HT1080 (cell line): ENCODE measurements around the gene IGFL2. TPM values are rescaled to one million over a fixed set of nuclear protein-coding genes. Genes with fewer than 3 reads are reported as not detected.
A peak's percentile ranks its signal among the peaks of the same experiment; 100 is the strongest.
"Not testable (repeated sequence)": the region's sequence is repeated elsewhere in the genome, so short reads cannot be mapped to it uniquely, and the experiment has no call there.

ENCODE experiments used
- DNase-seq: peaks from one replicate; pipeline ENCODE4 v3.0.0-alpha.2; 2015; ENCODE audit warnings: low read depth
- total RNA-seq: library from RNA; depleted of rRNA; stranded (reverse); fragments of >200 nt; shearing (Covaris generic); gene quantifications from 2 replicates; pipeline ENCODE4 v1.2.3, GENCODE V29; 2014

The IGFL2 gene
- total RNA-seq, 1 experiment from 2014 or later, result not detected

DNA sequence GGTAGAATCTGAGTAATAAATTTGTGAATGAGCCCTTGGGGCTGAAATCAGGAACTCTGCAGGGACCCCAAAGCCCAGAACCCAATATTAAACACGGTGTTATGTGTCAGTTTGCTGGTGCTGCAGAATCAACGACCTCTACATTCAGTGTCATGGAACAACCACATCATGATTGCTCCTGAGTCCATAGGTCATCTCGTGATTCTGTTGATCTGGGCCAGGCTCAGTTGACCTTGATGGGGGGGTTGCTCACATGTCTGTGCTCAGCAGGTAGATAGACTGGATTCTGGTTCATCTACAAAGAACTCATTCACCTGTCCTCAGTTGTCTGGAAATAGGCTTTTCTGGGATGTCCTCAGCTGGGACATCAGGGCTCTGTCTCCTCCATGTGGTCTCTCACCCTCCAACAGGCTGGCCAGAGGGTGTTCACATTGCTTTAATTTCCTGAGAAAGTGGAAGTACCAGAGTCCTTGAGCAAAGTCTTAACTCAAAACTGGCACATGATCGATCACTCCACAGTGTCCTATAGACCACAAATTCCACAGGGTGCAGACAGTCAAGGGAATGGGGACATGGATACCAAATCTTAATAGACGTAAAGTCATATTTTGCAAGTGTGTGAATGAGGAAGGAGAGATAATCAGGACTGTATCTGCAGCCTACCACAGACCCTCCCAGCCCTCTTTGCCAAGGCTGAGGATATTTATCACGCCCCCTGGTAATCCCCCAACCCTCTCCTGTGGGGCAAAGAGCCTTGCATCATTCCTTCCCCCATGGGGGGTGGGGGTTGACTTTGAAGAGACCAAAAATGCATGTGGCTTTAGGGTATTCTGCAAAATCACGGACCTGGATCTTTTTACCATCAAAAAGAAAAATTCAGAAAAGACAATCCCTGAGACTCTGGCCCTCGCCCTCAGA, 42.2 kb downstream of the IGFL2 start:
- no peak for DNase-seq

DNA sequence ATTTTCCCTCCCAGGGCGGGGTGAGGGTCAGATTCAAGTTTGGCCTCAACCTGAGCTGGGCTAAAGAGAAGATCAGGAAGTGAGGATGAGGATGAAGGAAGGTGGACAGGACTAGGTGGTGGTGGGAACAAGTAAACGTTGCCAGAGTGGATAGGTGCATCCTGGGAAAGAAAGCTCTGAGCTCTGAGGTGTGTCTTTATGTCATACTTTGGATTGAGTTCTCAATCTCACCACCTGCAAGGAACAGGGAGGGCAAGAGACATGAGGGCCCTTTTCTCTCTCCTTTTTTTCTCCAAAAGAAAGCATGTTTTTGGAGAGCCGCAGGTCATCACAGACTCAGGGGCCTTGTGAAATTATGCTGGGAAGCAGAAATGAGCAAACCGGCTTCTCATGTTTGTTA, 43.3 kb downstream of the IGFL2 start:
- DNase-seq, result no peak

DNA sequence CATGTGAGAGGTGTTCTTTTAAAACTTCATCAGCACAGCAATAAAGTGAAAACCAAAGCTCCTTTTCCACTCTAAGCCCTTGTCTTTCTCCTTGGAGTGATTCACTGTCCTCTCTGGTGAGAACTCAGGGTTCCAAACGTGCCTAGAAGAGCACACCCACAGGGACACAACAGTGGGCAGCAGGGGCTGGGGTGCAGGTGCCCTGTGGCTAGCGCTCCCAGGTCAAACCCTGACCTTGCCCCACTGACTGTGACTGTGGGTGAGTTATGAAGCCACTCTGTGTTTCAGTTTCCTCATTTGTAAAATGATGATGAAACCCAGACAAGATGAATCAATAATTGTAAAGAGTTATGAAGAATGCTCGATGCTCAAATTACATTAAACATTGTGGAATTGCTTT, 43.9 kb downstream of the IGFL2 start:
- DNase-seq, result no peak

DNA sequence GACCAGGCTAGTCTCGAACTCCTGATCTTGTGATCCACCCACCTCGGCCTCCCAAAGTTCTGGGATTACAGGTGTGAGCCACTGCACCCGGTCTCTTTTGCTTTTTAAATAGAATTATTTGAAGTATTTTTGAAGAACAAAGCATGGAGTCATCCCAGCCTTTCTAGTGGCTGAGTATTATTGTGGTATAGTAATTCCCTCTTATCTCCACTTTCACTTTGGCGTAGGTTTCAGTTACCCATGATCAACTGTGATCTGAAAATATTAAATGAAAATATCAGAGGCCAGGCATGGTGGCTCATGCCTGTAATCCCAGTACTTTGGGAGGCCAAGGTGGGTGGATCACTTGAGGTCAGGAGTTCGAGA, 44.6 kb downstream of the IGFL2 start:
- not testable (repeated sequence) for DNase-seq

DNA sequence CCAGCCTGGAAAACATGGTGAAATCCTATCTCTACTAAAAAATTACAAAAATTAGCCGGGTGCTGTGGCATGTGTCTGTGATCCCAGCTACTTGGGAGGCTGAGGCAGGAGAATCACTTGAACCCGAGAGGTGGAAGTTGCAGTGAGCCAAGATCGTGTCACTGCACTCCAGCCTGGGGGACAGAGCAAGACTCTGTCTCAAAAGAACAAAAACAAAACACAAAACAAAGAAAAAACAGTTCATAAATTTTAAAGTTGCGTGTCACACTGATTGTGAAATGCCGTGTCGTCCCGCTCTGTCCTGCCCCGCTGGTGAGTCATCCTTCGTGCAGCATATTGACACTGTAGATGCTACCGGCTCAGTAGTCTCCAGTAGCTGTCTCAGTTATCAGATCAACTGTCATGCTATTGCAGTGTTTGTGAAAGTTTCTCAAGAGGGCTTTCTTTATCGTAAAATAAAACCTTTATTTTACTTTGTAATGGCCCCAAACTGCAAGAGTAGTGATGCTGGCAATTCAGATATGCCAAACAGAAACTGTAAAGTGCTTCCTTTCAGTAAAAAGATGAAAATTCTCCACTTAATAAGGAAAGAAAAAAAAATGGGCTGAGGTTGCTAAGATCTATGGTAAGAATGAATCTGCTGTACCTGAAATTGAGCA, 45.1 kb downstream of the IGFL2 start:
- peak; percentile 43 for DNase-seq

DNA sequence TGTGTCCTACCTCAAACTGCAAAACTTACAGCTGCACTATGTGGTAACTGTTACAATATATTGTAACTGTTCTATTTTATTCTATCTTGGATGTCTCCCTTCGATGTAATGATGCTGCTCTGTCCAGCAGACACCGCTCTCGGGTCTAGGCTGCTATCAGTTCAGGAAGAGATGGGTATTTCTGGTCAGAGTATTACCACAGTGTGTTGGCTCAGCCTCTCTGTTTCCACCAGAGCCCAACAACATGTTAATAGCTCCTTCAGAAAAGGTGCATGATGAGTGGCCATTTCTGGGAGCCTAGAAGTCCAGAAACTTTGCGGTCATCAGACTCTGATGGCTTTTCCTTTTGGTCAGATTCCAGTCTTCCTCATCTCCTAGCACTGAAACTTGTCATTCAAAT, 45.6 kb downstream of the IGFL2 start:
- DNase-seq, result no peak

DNA sequence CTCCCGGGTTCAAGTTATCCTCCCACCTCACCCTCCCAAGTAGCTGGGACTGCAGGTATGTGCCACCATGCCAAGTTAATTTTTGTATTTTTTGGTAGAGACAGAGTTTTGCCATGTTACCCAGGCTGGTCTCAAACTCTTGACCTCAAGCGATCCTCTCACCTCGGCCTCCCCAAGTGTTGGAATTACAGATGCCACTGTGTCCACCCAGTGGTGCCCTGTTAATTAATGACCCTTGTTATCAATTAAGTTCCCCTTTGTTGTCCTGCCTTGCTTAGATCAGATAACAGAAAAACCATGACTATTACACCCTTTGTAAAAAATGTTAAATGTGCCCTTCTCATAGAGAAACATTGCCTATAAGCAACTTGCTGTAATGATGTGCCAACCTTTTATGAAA, 47.1 kb downstream of the IGFL2 start:
- DNase-seq, result no peak

DNA sequence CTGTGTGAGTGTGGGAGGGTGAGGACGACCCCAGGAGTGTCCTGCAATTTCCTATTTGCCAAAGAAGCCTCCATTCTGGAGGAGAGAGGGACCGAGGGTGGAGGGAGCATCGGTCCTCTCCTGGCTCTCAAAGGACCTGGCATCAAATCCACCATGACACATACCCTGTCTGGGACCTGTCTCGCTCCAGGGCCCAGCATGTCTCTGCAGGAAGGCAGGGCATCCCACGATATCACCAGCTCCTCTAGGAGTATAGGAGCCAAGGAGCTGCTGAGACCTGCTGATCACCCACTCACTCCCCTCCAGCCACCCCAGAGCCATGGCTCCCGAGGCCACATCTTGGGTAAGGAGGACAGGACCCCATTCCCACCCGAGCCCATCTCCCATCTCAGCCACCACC, 47.9 kb downstream of the IGFL2 start:
- DNase-seq, result not testable (repeated sequence)

DNA sequence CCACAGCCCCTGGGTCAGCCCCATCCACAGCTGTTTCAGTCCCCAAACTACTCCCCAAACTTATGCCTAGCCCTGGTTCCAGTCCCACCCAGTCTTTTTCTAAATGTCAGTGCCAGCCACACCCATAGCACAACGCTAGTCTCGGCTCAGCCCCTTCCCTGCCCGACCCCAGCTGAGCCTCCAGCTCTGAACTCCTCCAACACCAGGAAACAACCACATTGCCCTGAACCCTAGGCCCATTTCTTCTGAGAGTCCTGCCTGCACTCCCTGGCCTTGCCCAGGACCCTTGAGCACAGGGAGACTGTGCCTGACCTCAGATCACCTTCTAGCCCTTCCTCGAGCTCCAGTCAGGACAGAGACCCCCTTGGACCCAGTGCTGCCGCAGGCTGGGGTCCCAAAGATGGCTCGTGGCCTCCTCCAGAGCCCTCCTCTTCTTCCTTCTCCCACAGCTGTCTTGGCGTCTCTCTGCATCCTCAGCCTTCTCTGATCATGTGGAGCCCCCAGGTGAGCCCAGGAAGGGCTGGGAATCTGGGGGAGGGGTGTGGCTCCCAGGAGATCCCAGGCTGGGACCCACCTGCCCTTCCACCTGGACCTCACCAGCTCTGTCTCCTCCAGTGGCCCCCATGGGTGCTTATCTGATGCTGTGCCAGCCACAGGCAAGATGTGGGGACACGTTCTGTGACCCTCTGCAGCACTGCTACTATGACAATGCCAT, 48.5 kb downstream of the IGFL2 start:
- DNase-seq, result no peak

DNA sequence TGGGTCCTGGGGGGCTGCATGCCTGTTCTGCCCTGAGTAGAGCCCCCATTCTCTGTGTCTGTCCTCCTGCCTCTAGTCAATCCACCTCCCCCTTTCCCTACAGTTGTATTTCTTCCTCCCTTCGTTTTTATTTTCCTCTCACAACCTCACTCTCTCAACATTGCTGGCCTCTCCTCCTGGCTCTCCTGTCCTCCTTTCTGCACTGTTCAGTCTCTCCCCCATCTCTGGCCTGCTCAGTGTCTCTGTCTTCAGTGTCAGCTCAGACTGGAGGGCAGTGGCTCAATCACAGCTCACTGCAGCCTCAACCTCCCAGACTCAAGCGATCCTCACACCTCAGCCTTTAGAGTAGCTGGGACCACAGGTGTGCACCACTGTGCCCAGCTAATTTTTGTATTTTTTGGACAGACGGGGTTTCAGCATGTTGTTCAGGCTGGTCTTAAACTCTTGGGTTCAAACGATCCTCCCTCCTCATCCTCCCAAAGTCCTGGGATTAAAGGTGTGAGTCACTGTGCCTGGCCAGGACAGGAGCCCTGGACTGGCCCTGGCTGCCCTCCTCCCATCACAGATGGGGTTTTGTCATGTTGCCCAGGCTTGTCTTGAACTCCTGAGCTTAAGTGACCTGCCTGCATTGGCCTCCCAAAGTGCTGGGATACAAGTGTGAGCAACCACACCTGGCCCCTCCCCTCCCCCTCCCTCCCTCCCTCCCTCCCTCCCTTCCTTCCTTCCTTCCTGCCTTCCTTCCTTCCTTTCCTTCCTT, 49.5 kb downstream of the IGFL2 start:
- no peak for DNase-seq

DNA sequence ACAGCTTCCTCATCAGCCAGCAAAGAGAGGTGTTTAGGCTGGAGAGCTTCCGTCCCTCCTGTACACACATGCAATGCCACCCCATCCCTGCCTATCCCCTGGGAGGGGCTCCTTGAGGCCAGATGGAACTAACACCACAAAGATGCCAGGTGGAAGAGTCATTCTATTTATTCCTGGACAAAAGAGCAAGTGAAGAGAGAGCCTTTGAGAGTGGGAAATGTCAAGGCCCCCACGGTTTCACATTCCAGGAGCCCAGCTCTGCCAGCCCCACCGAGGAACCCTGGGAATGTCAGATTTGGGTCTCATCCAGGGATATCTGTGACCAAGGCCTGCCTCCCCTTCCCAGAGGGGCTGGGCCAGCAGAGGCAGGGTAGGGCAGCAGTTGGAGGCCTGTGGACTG, 50.7 kb downstream of the IGFL2 start:
- DNase-seq, result no peak

DNA sequence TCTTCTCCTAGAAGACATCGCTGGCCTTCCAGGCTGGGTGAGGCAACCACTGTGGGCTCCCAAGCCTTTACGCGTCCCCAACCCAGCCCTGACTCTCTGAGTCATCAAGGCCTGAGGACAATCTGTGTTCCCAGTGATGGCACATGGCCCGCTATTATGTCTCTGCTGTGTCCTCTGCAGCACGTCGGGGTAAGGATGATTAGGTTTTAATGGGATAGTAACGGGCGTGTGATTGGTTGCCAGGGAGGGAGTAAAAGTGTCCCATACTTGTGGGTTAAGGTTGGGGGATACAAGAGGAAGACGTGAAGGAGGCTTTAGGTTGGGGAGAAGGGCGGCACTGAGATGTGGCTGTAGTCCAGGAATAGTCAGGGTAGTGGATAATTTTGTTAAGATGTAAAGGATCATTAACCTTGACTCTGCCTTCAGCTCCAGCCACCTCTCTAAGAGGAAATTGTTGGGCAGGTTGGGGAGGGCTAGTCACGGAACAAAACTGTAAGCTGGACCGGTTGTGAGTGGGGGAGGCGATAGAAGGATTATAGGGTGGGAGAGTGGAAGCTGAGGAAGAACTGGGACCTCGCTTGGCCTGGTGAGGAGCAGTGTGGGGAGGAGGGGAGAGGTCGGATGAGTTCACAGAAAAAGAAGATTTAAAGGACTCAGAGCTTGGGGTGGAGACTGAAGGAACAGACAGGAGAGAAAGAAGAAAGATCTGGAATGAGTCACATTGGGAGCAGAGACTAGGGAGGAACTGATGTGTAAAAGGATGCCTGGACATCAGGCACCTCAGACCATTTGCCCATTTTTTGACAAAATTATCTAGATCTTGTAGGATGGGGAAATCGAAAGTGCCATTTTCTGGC, 53.6 kb downstream of the IGFL2 start:
- DNase-seq, result no peak

DNA sequence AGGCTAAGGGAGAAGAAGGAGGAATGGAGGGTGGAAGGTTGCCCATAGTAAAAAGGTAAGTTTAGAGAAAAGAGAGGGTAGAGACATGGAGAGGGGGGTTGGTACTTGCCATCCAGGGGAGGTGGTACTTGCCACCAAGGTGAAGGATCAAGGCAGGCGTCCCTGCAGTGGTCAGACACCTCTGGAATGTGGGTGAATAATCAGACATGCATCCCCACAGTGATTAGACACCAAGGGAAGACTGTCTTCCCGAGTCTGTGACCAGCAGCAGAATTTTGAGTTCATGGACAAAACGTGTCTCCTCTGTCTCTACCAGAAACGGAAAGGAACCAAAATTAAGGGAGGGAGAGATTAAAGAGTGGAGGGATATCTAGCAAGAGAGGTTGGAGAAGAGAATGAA, 54.4 kb downstream of the IGFL2 start:
- no peak for DNase-seq

DNA sequence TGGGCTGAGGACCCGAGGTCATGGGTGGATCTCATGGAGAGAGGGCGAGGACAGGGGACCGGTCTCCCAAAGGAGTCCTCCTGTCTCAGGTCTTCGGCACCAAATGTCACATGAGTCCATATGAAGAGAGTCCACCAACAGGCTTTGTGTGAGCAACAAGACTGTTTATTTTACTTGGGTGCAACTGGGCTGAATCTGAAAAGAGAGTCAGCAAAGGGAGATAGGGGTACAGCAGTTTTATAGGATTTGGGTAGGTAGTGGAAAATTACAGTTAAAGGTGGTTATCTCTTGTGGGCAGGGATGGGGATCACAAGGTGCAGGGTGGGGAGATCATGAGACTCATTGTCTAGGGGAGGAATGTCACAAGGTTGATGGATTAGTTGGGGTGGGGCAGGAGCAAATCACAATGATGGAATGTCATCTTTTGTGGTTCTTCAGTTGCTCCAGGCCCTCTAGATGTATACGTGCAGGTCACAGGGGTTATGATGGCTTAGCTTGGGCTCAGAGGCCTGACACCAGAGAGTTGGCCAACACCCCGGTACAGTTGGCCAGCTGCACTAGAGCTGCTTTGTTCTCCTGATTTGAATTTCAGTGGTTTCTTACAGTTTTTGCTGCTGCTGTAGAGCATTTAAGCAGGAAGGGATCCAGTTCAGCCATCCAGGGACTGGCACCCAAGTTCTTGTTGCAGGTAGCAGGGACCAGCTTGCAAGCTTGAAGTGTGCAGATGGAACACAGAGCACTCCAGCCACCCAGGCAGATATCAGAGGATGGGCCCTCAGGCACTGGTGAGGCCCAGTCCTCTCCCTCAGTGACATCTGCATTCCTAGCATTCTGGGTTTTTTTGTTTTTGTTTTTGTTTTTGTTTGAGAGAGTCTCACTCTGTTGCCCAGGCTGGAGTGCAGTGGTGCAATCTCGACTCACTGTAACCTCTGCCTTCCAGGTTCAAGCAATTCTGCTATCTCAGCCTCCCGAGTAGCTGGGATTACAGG, 55.1 kb downstream of the IGFL2 start:
- DNase-seq, result no peak

DNA sequence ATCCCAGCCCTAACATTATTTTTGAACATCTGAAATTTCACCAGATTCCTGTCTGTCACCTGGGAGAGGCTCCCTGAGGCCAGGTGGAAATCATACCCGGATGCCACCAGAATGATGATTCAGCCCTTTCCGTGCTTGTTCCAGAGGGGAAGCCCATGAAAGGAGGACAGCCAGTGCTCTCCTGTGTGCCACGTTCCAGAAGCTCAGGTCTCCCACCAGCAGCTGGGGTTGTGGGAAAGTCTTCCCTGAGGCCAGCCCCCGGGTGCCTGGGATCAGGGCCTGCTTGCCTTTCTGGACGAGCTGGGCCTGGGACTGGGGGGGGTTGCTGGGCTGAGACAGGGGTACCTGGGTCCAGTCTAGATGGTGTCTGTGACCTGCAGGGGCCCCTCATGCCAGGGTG, 56.0 kb downstream of the IGFL2 start:
- DNase-seq, result no peak

DNA sequence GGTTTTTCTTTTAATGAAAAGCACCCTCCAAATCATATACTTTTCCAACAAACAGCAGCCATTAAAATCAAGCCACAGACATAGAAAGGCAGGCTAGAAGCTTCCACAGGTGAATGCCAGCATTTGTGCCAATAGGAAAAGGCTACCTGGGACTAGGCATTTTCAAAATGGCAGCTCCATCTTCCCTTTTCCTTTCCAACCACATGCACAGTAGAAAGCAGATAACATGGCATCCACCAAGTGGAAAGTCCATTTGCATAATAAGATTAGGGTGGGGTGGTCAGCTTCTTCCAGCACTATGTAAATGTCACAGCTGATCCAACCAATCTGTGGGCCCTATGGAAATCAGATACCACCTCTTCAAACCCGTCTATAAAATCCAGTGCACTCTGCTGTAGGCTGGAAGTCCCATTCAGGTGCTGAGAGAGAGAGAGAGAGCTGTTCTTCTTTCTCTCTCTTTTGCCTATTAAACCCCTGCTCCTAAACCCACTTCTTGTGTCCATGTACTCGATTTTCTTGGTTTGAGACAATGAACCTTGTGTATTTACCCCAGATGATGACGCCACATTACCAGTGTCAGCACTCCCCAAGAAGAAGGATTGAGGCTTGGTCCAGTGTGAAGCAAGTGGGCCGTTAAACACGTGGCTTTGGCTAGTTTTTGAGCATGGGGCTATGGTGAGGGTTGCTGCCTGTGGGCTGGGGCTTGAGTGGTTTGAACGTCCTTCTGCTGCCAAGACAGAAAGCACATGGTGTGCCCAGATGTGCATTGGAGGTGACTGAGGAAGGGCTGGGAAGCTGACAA, 57.3 kb downstream of the IGFL2 start:
- DNase-seq, result no peak

DNA sequence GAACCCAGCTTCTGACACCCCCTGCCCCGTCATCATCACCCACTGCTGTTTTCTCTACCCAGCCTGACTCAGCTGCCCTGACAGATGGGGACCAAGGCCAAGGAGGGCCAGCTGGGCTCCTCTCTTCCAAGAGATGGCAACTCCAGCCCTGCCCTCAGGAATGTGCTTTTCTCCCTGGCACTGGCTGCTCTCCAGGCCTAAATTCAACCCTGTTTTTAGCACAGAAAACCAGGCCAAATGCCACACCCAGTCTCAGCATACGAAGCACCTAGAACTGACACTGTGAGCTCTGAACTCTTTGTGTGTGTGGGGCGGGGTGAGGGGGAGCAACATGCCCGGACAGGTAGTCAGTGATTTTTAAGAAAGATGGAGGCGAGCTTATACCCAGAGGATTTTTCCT, 58.1 kb downstream of the IGFL2 start:
- no peak for DNase-seq

DNA sequence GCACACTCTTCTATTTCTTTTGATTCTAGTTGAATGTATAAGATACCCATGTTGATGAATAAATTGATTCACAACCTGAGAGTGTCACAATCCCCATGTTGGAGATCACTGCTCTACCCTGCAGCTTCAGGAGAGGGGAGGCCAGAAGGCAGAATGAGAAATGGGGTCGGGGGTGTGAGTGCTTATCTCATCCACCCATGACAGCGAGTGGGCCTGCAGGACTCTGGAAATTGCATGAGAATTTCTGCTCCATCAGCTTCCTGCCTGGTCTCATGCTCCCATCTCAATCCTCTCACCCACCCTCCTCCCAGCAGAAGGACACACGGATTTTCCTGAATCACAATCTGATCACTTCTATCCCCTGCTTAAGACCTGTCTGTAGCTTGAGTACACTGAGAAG, 58.6 kb downstream of the IGFL2 start:
- no peak for DNase-seq
